PC-9 (cell line): ENCODE measurements around the gene DBN1. TPM values are rescaled to one million over a fixed set of nuclear protein-coding genes. Genes with fewer than 3 reads are reported as not detected.

ENCODE experiments used
- BruUV-seq: library from RNA; stranded (reverse); fragments of 400-500 nt; replicated peaks from 2 replicates; lab custom pipeline; 2021; lab: Mats Ljungman, UMichigan
- CTCF ChIA-PET: fragments of 300-600 bp; sonication (Branson Sonifier 250); formaldehyde crosslinking; loops from one replicate; lab custom pipeline; 2022; ENCODE audit warnings: antibody characterized with exemption; lab: Charles Lee
- POLR2A ChIA-PET: fragments of 300-600 bp; sonication (Branson Sonifier 250); formaldehyde crosslinking; loops from one replicate; lab custom pipeline; 2022; ENCODE audit warnings: antibody characterized with exemption; ENCODE audit not compliant: unreplicated experiment; lab: Charles Lee
- DNase-seq, 2 experiments: peaks; one replicate each; pipeline versions ENCODE4 v3.0.0 to v3.0.0-alpha.2; 2015 to 2022; ENCODE audit warnings: mixed read lengths in 1 of 2
- H2AFZ ChIP-seq: fragments of 200-600 bp; sonication (generic); 2 replicates; pipeline ENCODE4 v1.8.1; 2017; ENCODE audit warnings: antibody characterized with exemption
- H3F3A ChIP-seq: fragments of 200-600 bp; sonication (generic); 2 replicates; pipeline ENCODE4 v1.8.1; 2017; ENCODE audit warnings: antibody characterized with exemption, mild to moderate bottlenecking, low read depth; ENCODE audit not compliant: insufficient read depth
- H3K27ac ChIP-seq: fragments of 200-600 bp; sonication (generic); 2 replicates; pipeline ENCODE4 v1.6.1; 2016; ENCODE audit warnings: mixed run types
- H3K27me3 ChIP-seq: fragments of 200-600 bp; sonication (generic); 2 replicates; pipeline ENCODE4 v1.6.1; 2016; ENCODE audit warnings: low read depth, mixed run types; ENCODE audit not compliant: insufficient read depth
- H3K36me3 ChIP-seq: fragments of 200-600 bp; sonication (generic); 2 replicates; pipeline ENCODE4 v1.6.1; 2016; ENCODE audit warnings: low read depth, mixed run types
- H3K4me1 ChIP-seq: fragments of 200-600 bp; sonication (generic); replicated peaks from 2 replicates; pipeline ENCODE4 v1.6.1; 2016; ENCODE audit warnings: mixed run types; ENCODE audit not compliant: insufficient read depth
- H3K4me2 ChIP-seq: fragments of 200-600 bp; sonication (generic); 2 replicates; pipeline ENCODE4 v1.6.1; 2017; ENCODE audit warnings: mixed run types
- H3K4me3 ChIP-seq: fragments of 200-600 bp; sonication (generic); 2 replicates; pipeline ENCODE4 v1.6.1; 2016; ENCODE audit warnings: mixed run types
- H3K79me2 ChIP-seq: fragments of 200-600 bp; sonication (generic); 2 replicates; pipeline ENCODE4 v1.6.1; 2017; ENCODE audit warnings: low read depth, mixed run types
- H3K9me2 ChIP-seq: fragments of 200-600 bp; sonication (generic); 2 replicates; pipeline ENCODE4 v1.8.1; 2017; ENCODE audit warnings: mild to moderate bottlenecking; ENCODE audit not compliant: insufficient read depth
- H3K9me3 ChIP-seq: fragments of 200-600 bp; sonication (generic); 2 replicates; pipeline ENCODE4 v1.8.1; 2016; ENCODE audit warnings: low read depth; ENCODE audit not compliant: insufficient read depth
- H4K20me1 ChIP-seq: fragments of 200-600 bp; sonication (generic); 2 replicates; pipeline ENCODE4 v1.8.1; 2017; ENCODE audit not compliant: insufficient read depth
- EZH2 ChIP-seq: fragments of 200-600 bp; sonication (generic); IDR thresholded peaks from 2 replicates; pipeline ENCODE4 v1.8.0; 2017; ENCODE audit warnings: antibody characterized with exemption, low read depth
- intact Hi-C: fragments of 100-400 bp; cut with micrococcal nuclease; formaldehyde crosslinking; loops from one replicate; pipeline ENCODE4 v1.10.0; 2022; ENCODE audit not compliant: unreplicated experiment
- total RNA-seq: library from RNA; stranded (reverse); gene quantifications from 2 replicates; pipeline ENCODE4 v1.2.3, GENCODE V29; 2021
- TF ChIP-seq, protein P1 (sequence below): fragments of 200-600 bp; sonication (generic); conservative IDR thresholded peaks from 2 replicates; pipeline ENCODE4 v1.6.1; 2017; ENCODE audit warnings: mixed run types, antibody characterized with exemption, mild to moderate bottlenecking, moderate library complexity

The DBN1 gene
- total RNA-seq, 1 experiment from 2014 or later, result 144 TPM

DNA sequence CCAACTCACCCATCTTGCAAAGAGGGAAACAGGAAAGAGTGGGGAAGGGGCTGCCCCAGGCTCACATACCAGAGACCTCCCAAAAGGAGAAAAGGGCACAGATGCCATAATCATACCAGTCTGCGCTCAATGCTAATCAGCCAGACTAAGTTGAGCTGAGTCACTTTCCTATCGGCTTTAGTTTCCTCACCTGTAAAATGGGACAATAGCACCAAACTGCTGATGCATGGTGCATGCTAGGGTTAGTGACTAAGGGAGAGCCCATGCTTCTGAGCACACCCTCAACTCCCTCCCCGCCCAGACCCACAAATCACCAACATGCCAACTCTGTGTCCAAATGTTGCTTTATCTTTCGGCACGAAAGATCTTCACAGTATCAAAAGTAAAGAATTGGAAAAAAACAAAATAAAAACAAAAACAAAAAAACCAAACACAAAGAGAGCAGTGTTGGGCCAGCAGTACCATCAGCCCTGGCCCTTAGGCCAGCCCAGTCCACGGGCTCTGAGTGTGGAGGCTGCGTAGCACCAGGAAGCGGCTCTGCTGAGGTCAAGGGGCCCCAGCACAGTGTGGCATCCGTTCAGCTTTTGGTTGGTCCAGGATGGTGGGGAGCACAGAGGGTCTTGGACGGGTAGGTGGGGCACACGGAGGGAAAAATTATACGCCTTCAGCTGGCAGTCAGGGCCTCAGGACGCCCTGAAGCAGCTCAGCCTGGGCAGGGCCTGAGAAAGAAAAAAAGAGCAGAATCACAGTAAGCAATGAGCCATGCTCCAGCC, 46.2 kb upstream of the DBN1 start:
- peaks cover 9% of the 10 kb centered on the region for H3K36me3 ChIP-seq
- no peak overlapping the region for H3K27ac ChIP-seq
- intact Hi-C loops, result loop anchor here (5.0 kb wide), 2 partner anchors 217 to 512 kb away; partner anchors contain the start of genes PRELID1, RAB24 and UIMC1
- POLR2A ChIA-PET, result interaction anchor here (0.6 kb wide), 1 partner anchor 210 kb away, joined by 4 read pairs; no protein-coding TSS in a partner anchor
- no peak for DNase-seq
- no peak for TF ChIP-seq EZH2
- H3K9me2 ChIP-seq, result no peaks in the 10 kb centered on the region
- CTCF ChIA-PET, result no interaction called here
- no peaks in the 10 kb centered on the region for H3K9me3 ChIP-seq
- H3K4me3 ChIP-seq, result no peak overlapping the region
- peak overlapping the region; percentile 59 for H3K4me2 ChIP-seq
- H3K27me3 ChIP-seq, result no peaks in the 10 kb centered on the region
- BruUV-seq, result no TSS peak
- H2AFZ ChIP-seq, result no peak overlapping the region
- H3F3A ChIP-seq, result peaks cover 7% of the 10 kb centered on the region; the same call in 1 of the 2 replicates
- no peaks in the 10 kb centered on the region for H4K20me1 ChIP-seq
- peaks cover 18% of the 10 kb centered on the region for H3K4me1 ChIP-seq
- H3K79me2 ChIP-seq, result peaks cover 27% of the 10 kb centered on the region

- Histone ChIP-seq H3K9me3 (no peaks in the 10 kb centered on the region), H3K27me3 (no peaks in the 10 kb centered on the region), H4K20me1 (no peaks in the 10 kb centered on the region), H3K79me2 (peaks cover 27% of the 10 kb centered on the region), H3K27ac (peak within 1 kb of the TSS; percentile 18), H3K4me1 (peaks cover 18% of the 10 kb centered on the region), H3K4me2 (peak within 1 kb of the TSS; percentile 99), H3K36me3 (peaks cover 9% of the 10 kb centered on the region), H3K4me3 (peak within 1 kb of the TSS; percentile 93), H2AFZ (peak within 1 kb of the TSS; percentile 82), H3K9me2 (no peaks in the 10 kb centered on the region), H3F3A (peaks cover 7% of the 10 kb centered on the region; the same call in 1 of the 2 replicates)
- ChIA-PET POLR2A (interaction anchor here (0.6 to 0.9 kb wide), 3 partner anchors 19 to 133 kb away, joined by 3 to 8 read pairs (median 6); partner anchors contain the start of gene PDLIM7), CTCF (interaction anchor here (1.0 to 1.2 kb wide), 2 partner anchors 29 to 148 kb away, joined by 4 read pairs; no protein-coding TSS in a partner anchor)
- intact Hi-C loops, result loop anchor here (1.0 to 5.0 kb wide), 5 partner anchors 20 to 510 kb away; partner anchors contain the start of genes PDLIM7, PRELID1, RAB24 and TMED9
- no TSS peak for BruUV-seq
- DNase-seq, result peak; percentile 96 to 98
- TF ChIP-seq EZH2, result no peak
- TF ChIP-seq, protein P1, sequence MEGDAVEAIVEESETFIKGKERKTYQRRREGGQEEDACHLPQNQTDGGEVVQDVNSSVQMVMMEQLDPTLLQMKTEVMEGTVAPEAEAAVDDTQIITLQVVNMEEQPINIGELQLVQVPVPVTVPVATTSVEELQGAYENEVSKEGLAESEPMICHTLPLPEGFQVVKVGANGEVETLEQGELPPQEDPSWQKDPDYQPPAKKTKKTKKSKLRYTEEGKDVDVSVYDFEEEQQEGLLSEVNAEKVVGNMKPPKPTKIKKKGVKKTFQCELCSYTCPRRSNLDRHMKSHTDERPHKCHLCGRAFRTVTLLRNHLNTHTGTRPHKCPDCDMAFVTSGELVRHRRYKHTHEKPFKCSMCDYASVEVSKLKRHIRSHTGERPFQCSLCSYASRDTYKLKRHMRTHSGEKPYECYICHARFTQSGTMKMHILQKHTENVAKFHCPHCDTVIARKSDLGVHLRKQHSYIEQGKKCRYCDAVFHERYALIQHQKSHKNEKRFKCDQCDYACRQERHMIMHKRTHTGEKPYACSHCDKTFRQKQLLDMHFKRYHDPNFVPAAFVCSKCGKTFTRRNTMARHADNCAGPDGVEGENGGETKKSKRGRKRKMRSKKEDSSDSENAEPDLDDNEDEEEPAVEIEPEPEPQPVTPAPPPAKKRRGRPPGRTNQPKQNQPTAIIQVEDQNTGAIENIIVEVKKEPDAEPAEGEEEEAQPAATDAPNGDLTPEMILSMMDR, result no peak
Measured at GRCh38 chr5:177516601-177517568, 43.5 kb upstream of the DBN1 start, which contains the start of gene DDX41. Gene DDX41, minus strand, starts transcription at chr5:177516961. Its CDS starts 16 bp downstream, at chr5:177516945.

DNA sequence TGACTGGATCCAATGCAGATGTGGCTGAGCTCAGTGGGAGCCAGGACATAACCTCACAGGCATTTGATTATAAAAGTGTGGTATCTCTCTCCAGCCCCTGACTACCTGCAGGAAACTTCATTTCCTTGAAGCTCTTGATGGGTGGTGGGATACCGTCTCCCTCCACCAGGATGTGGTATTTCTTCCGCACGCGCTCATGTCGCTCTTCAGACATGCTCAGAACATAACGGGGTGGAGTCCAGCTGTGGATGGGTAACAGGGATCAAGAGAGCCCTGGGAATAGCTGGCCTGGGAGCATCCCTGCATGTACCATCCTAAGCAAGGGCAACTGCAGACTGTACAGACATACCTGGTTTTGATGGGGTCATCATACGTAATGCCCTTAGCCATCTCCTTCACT, 42.1 kb upstream of the DBN1 start:
- peaks cover 7% of the 10 kb centered on the region; the same call in 1 of the 2 replicates for H3F3A ChIP-seq
- peaks cover 5% of the 10 kb centered on the region for H3K36me3 ChIP-seq
- BruUV-seq, result no TSS peak
- no peak overlapping the region for H3K27ac ChIP-seq
- no peaks in the 10 kb centered on the region for H4K20me1 ChIP-seq
- ChIA-PET POLR2A (no interaction called here), CTCF (no interaction called here)
- H3K27me3 ChIP-seq, result no peaks in the 10 kb centered on the region
- H3K9me3 ChIP-seq, result no peaks in the 10 kb centered on the region
- peak overlapping the region; percentile 99 for H3K4me2 ChIP-seq
- no peaks in the 10 kb centered on the region for H3K9me2 ChIP-seq
- TF ChIP-seq, protein P1, result no peak
- TF ChIP-seq EZH2, result no peak
- peaks cover 18% of the 10 kb centered on the region for H3K4me1 ChIP-seq
- intact Hi-C loops, result loop anchor here (5.0 kb wide), 2 partner anchors 213 to 508 kb away; partner anchors contain the start of genes PRELID1, RAB24 and UIMC1
- H3K4me3 ChIP-seq, result peak overlapping the region; percentile 93
- H2AFZ ChIP-seq, result no peak overlapping the region
- H3K79me2 ChIP-seq, result peaks cover 27% of the 10 kb centered on the region
- no peak for DNase-seq
